GM19395 (cell line): Measurements from ENCODE around the gene PEAK3.

Source experiments
- ATAC-seq: cut with Tn5 transposase; IDR thresholded peaks from one replicate; pipeline ENCODE4 v1.9.1; 2021; ENCODE audit warnings: mild to moderate bottlenecking, moderate library complexity; ENCODE audit not compliant: unreplicated experiment

PEAK3 gene

DNA sequence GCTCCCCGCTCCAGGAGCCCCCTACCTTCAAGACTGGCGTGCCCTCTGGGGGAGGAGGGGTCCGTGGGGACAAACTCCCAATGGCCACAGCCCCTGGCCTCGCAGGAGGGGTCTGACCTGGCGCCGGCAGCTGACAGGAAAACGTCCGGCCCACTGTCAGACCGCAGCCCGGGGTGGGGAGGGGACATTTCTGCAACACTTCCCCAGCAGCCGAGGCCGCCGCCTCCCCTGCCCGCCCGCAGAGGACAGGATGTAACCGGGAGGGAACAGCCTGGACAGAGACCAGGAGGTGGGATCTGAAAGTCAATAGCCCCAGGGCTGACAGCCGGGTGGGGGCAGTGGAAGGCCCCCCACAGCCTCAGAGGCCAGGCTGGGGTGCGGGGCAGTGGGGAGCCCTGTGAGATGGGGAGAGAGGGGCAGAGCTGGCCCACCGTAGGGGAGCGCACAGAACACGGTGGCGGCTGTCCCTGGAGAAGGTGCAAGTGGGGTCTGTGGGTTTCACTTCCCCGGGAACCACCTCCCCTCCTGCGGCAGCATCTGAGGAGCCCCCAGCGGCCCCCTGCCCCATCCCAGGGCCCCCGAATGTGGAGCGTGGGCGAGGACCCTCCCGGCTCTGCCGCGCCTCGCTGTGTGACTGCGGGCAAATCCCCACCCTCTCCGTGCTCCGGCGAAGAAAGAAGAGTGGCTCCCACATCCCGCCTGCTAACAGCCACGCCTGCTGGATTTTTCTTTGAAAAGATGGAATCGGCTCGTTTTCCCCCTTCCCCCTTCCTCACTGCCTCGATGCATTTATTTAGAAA lies at the start of gene PEAK3:
TSS of gene PEAK3 (minus strand) at position 114 of the 800 bp plus-strand sequence. CDS start 1,244 bp downstream, outside the sequence.
- ATAC-seq, result no peak

- ATAC-seq, result no peak
These were observed 48.8 kb upstream of the PEAK3 start for GRCh38 chr19:2330632-2331284.

DNA sequence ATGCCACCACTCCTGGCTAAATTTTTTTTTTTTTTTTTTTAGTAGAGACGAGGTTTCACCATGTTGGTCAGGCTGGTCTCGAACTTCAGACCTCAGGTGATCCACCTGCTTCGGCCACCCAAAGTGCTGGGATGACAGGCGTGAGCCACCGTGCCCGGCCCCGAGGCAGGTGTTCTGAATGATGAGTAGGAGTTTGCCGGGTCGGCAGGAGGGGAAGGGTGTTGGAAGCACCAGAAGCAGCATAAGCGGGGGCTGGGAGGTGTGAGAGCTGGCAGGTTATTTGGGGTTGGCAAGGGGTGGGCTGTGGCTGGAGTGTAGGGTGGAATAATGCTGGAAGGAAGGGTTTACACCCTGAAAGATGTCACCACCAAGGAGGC lies 48.3 kb upstream of the PEAK3 start:
- ATAC-seq, result no peak

- ATAC-seq, result no peak
These were observed 47.5 kb upstream of the PEAK3 start for GRCh38 chr19:2329501-2329916.

- no peak for ATAC-seq
These were observed 47.1 kb upstream of the PEAK3 start for GRCh38 chr19:2329149-2329478.

DNA sequence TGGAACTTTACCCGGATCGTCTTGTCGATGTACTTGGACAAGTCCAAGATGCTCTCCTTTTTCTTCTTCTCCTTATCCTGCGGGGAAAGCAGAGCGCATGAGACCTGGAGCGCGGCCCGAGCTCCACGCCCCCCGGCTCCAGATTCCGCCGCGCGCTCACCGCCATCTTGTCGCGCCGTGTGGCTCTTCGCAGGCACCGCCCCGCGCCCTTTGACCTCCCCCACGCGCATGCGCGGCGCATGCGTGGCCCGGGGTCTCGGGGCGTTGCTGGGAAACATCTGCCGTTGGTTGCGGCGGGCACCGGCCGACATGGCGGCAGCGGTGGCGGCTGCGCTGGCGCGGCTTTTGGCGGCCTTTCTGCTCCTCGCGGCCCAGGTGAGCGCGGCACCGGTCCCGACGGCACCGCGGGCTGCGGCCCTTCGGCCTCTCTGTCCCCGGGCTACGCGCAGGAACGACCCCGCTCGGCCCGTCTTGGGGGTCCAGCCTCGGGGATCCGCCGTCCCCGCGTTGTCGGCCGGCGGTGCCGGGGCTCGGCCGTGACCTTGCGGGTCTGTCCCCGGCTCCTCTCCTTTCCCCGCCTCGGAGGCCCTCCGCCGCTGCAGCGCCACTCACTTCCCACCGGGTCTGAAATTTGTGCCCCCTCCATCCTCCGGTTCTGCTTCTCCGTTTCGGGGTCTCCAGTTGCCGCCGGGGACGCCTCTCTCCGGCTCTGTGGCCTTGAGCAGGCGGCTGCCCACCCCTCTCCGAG lies 46.6 kb upstream of the PEAK3 start, which contains the start of the genes LSM7 and SPPL2B:
TSS of gene LSM7 (minus strand) at position 186 of the 748 bp plus-strand sequence. CDS start at position 166, 20 bp downstream.
TSS of gene SPPL2B (plus strand) at position 284 of the 748 bp plus-strand sequence. CDS start at position 310, 26 bp downstream.
- ATAC-seq, result peak; percentile 53

- peak; percentile 35 for ATAC-seq
These were observed 45.9 kb upstream of the PEAK3 start for GRCh38 chr19:2327773-2328400.

- no peak for ATAC-seq
These were observed 44.9 kb upstream of the PEAK3 start for GRCh38 chr19:2326699-2327360.

DNA sequence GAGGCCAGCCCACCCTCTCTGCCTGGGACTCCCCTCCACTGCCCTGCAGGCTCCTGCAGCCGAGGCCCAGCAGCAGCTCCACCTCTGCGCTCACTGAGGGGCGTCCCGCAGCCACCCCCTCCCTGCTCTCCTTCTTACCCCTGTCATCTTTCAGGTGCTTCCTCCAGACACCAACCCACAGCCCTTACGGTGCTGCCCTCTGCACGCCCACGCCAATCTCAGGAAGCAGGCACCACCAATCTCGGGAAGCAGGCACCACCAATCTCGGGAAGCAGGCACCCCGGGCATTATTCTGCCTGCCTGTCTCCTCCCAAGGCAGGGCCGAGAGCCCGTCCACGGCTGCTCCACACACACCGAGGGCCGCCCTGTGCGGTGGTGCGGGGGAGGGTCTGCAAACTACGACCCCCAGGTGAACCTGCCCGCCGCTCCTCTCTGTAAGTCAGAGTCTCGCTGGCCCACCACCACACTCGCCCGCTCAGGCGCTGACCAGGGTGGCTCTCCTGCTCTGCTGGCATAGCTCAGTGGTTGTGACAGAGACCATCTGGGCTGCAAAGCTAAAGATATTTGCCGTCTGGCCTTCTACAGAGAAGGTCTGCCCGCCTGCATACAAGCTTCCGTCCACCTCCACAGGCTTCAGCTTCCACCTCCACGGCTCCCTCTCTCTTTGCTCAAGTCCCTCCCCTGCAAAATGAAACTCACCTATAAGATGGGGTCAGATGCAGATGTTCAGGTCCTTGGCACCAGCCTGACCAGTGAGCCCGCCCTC lies 43.5 kb upstream of the PEAK3 start:
- ATAC-seq, result no peak

- no peak for ATAC-seq
These were observed 42.4 kb upstream of the PEAK3 start for GRCh38 chr19:2324220-2324948.

DNA sequence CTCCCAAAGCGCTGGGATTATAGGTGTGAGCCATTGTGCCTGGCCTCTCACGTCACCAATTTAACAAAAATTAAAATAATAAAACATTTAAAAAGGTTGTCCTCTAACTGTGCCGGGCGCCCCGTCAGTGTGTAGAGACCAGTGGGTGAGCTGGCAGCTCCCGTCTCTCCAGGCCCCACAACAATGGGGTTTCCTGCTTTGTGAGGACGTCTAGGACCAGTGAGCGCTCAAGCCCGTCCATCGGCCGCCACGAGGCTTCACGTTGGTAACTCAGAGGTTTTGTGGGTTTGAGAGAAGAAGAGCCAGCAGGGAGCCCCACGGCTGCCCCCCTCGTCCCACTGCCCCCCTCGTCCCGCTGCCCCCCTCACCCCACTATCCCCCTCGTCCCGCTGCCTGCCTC lies 41.7 kb upstream of the PEAK3 start:
- no peak for ATAC-seq

GRCh38 chr19:2321565-2322283 lies 39.7 kb upstream of the PEAK3 start:
- no peak for ATAC-seq

DNA sequence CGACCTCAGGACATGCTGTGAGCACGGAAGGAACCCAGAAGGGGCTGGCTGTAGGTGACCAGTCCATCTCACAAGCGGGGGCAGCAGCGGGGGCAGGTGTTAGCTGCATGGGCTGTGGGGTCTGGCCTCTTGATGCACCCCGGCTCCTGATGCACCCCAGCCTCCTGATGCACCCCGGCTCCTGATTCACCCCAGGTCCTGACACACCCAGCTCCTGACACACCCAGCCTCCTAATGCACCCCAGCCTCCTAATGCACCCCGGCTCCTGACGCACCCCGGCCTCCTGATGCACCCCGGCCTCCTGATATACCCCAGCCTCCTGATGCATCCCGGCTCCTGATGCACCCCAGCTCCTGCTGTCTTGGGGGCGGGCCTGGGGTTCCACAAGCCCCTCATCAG lies 39.0 kb upstream of the PEAK3 start:
- no peak for ATAC-seq

GRCh38 chr19:2320049-2320448 lies 38.1 kb upstream of the PEAK3 start:
- ATAC-seq, result no peak

- no peak for ATAC-seq
These were observed 37.6 kb upstream of the PEAK3 start for GRCh38 chr19:2319551-2319950.

DNA sequence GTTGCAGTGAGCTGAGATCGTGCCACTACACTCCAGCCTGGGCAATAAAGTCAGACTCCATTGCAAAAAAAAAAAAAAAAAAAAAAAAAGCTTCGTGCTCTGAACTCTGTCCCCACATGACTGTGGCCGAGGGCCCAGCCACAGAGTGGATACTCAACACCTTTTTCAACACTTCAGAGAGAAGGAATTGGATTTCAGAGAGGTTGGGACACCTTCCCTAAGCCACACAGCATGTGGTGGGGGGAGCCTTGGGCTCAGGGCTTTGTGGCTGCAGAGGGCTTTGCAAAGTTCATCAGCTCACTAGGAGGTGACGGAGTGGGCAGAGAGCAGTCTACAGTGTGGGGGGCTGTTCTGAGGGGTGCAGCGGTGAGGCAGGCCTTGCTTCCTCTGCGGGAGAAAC lies 36.9 kb upstream of the PEAK3 start:
- no peak for ATAC-seq

DNA sequence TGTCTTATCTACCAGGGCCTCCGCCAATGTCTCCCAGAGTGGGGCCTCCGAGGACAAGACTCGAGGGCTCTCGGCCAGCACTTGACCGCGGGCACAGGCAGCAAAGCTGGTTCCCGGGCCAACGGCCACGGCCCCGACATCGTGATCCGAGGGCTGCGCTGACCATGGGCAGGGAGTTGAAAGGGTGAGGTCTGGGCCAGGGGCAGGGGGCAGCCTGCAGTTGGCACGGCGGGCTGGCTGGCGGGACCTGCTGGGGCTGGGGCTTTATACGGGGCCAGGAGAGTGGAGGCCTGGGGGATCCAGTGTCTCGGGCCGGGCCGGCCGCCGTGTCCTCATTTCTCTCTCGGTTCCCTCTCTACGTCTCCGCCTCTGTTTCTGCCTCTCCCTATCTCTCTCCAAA lies 35.8 kb upstream of the PEAK3 start:
- ATAC-seq, result no peak

DNA sequence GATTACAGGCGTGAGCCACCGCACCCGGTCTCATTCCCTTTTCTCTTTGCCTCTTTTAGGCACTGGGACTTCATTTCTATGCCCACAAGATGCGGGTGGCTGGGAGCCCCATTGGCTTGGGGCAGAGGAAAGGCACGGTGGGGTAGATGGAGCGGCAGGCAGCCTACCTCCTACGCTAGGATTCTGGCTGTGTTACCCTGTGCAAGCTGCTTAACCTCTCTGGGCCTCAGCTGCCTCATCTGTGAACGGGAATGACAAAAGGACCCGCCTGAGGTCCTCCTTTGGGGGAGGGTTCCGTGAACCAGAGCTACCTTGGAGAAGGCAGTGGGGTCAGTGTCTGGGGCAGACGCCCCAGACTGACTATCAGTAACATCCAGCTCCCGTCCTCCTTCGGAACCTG lies 35.3 kb upstream of the PEAK3 start:
- no peak for ATAC-seq
